GM19328 (cell line): Measurements from ENCODE around the gene ALDH2.
"Not testable (repeated sequence)": the region's sequence is repeated elsewhere in the genome, so short reads cannot be mapped to it uniquely, and the experiment has no call there.

Source experiments
- ATAC-seq: cut with Tn5 transposase; IDR thresholded peaks from one replicate; pipeline ENCODE4 v1.9.1; 2021; ENCODE audit warnings: mild to moderate bottlenecking, moderate library complexity; ENCODE audit not compliant: unreplicated experiment

Gene ALDH2

GRCh38 chr12:111825509-111825908, 58.8 kb downstream of the ALDH2 start:
- no peak for ATAC-seq

GRCh38 chr12:111826316-111826715, 59.6 kb downstream of the ALDH2 start:
- no peak for ATAC-seq

DNA sequence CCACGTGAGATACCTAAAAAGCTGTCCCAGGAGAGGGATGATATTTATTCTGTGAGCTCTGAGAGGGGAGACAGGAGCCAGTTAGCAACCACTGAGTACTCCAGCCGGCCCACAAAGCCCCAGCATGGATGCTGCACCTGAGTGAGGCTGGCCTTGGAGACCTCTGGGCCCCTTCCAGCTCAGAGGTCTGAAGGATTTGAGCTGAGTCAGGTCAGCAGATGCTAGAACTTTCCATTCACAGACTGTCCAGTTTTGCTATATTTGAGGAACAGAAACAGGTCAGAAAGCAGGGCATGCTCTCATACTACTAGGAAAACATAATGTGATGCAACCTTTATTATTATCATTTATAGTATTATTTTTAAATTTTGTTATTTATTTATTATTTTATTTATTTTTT, 60.3 kb downstream of the ALDH2 start:
- ATAC-seq, result no peak

- ATAC-seq, result no peak
These were observed 61.2 kb downstream of the ALDH2 start for GRCh38 chr12:111827907-111828306.

DNA sequence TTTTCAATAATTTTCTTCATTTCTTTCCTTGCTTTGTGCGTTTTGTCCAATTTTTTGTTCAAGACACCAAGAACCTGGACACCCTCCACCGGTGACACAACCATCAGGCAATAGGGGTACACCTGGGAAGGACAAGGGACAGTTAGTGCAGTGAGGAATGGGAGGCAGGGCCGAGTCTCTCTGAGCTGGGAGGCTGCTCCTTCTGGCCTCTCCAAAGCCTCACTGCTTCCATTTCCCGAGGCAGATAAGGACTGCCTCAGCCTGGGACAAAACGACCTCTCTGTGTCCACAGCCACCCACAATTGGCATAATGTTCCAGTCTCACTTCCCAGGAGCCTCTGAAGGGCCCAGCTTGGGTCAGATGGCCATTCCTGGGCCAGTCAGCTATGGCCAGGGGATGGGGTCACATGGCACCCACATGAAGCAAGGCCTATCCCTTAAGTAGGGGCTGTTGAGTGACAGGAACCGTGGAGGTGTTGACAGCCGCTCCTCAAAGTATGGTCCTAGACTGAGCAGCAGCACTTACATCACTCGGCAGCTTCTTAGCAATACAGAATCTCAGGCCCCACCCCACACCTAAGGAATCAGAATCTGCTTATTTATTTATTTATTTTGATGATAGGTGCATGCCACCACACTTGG, 61.7 kb downstream of the ALDH2 start:
- no peak for ATAC-seq

DNA sequence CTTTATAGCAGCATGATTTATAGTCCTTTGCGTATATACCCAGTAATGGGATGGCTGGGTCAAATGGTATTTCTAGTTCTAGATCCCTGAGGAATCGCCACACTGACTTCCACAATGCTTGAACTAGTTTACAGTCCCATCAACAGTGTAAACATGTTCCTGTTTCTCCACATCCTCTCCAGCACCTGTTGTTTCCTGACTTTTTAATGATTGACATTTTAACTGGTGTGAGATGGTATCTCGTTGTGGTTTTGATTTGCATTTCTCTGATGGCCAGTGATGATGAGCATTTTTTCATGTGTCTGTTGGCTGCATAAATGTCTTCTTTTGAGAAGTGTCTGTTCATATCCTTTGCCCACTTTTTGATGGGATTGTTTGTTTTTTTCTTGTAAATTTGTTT, 62.9 kb downstream of the ALDH2 start:
- not testable (repeated sequence) for ATAC-seq

GRCh38 chr12:111834740-111835386, 68.1 kb downstream of the ALDH2 start:
- not testable (repeated sequence) for ATAC-seq

GRCh38 chr12:111835531-111836181, 68.9 kb downstream of the ALDH2 start:
- not testable (repeated sequence) for ATAC-seq

GRCh38 chr12:111838353-111838752, 71.6 kb downstream of the ALDH2 start:
- no peak for ATAC-seq

- no peak for ATAC-seq
These were observed 74.1 kb downstream of the ALDH2 start for GRCh38 chr12:111840807-111841206.

DNA sequence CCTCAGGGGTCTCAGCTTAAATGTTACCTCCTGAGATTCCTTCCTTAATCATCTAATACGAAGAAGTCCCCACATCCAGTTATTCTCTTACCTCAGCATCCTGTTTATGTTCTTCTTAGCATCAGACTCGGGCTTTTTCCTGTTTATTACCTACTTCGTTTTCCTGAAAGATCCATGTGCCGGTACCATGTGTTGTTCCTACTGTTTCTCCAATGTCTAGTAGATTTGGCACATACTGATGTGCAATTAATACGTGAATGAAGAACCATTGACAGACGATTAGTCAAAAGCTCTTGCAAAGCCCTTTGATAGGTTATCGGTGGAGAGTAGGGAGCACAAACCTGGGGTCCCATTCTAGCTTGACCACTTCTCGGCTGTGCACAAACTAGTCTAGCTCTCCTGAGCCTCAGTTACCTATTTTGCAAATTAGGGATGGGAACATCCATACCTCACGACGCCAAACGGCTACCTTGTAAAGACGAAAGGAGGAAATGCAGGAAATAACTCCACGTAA, 74.6 kb downstream of the ALDH2 start:
- no peak for ATAC-seq

GRCh38 chr12:111841750-111842555, 75.2 kb downstream of the ALDH2 start, which contains the start of gene MAPKAPK5:
TSS of gene MAPKAPK5 (plus strand) at chr12:111842228. CDS start at chr12:111842734, 506 bp downstream.
- peak; percentile 80 for ATAC-seq

GRCh38 chr12:111842556-111843396, 76.0 kb downstream of the ALDH2 start:
- peak; percentile 17 for ATAC-seq

GRCh38 chr12:111846016-111846415, 79.3 kb downstream of the ALDH2 start:
- ATAC-seq, result no peak

- no peak for ATAC-seq
These were observed 83.8 kb downstream of the ALDH2 start for GRCh38 chr12:111850526-111850925.

GRCh38 chr12:111858186-111858585, 91.5 kb downstream of the ALDH2 start:
- no peak for ATAC-seq

DNA sequence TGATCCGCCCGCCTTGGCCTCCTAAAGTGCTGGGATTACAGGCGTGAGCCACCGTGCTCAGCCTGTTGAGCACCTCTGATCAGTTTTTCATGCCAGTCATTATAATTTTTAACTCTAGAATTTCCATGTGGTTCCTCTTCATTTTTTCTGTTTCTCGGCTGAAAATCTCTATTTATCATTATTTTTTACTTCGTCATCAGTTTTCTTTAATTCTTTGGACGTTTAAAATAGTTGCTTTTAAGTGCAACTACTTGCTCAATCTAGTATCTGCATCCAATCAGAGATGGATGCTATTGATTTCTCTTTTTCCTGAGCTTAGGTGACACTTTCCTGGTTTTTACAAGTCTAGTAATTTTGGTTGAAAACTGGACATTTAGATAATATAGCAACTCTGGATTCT, 92.0 kb downstream of the ALDH2 start:
- no peak for ATAC-seq

DNA sequence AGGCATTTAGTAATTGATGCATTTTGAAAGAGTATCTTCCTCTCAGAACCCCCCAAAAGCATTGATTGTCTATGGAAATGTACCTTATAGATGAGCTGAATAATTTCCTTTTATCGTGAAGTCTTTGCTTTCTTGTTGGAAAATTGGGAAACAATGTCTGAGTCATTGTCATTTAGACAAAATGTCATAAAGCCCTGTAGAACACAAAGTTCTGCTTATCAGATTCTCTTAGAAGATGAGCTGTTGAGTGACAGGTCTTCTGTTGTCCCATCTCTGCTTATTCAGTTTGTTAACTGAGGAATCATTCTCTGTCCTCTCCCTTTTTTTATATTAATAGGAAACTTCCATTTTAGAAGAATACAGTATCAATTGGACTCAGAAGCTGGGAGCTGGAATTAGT, 98.2 kb downstream of the ALDH2 start:
- ATAC-seq, result no peak
